OCI-LY1 (cell line): ENCODE data around the gene PRSS50.

Source experiments
- CTCF ChIP-seq: fragments of 200-600 bp; sonication (generic), shearing (Covaris generic); IDR thresholded peaks from 2 replicates; pipeline ENCODE4 v1.5.1; 2017; ENCODE audit warnings: mild to moderate bottlenecking, antibody characterized with exemption, low read length, moderate library complexity, mixed read lengths
- EZH2 ChIP-seq: fragments of 200-600 bp; sonication (generic), shearing (Covaris generic); IDR thresholded peaks from 2 replicates; pipeline ENCODE4 v1.8.0; 2017; ENCODE audit warnings: borderline replicate concordance, mixed run types, mild to moderate bottlenecking, antibody characterized with exemption, low read length, moderate library complexity, mixed read lengths

- TF ChIP-seq CTCF (no peak), EZH2 (no peak)
Measured at GRCh38 chr3:46724424-46724823, 6.8 kb upstream of the PRSS50 start.
